AG04449 (cell line): Measurements from ENCODE around the gene LRP1.

Experiments
- CTCF ChIA-PET: fragments of 350-600 bp; formaldehyde crosslinking; extraction: SDS; loops from one replicate; lab custom pipeline; 2021; ENCODE audit warnings: antibody characterized with exemption; lab: Yijun Ruan, JAX
- POLR2A ChIA-PET: fragments of 400-600, 350-600 bp; formaldehyde crosslinking; extraction: SDS; loops from one replicate; lab custom pipeline; 2020; ENCODE audit warnings: antibody characterized with exemption, inconsistent platforms; lab: Yijun Ruan, JAX
- DNase-seq: peaks from one replicate; pipeline ENCODE4 v3.0.0-alpha.2; 2010; ENCODE audit warnings: low read depth, low spot score
- H3K4me3 ChIP-seq: 2 replicates; pipeline ENCODE4 v1.5.1; 2011; ENCODE audit warnings: low read depth, mild to moderate bottlenecking, control low read depth, low read length
- TF ChIP-seq, protein P1 (sequence below): IDR thresholded peaks from one replicate; pipeline ENCODE4 v1.5.1; 2011; ENCODE audit warnings: mild to moderate bottlenecking, moderate library complexity, low read length, control low read depth, inconsistent platforms; ENCODE audit not compliant: insufficient read depth; ENCODE audit errors: missing control alignments

Gene LRP1

DNA sequence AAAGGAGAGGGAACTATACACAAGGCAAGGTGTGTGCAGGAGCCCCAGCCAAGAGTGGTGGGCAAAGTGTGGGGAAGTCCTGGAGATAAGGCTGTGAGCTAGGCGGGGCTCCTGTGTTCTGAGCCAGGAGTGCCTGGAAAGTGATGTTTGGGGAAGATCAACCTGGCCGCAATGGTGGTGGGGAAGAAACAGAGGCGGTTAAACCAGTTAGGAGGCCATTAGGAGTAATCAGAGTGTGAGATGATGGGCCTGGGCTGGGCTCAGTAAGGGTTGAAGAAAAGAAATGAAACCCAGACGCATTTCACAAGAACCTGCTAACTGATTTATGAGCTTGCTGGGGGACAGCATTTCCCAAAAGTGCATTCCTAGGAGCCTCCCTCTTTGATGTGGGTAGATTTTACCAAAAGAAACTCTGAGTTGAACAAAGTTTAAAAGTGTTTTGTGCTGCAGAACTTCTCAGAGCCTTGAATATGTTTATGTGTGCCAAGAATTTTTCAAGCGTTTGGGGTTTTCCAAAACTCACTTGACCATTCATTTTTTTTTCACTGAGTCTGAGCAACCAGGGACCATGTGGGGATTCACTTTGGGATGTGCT, 53.4 kb downstream of the LRP1 start:
- no peak overlapping the region for H3K4me3 ChIP-seq
- DNase-seq: no peak
- TF ChIP-seq, protein P1, sequence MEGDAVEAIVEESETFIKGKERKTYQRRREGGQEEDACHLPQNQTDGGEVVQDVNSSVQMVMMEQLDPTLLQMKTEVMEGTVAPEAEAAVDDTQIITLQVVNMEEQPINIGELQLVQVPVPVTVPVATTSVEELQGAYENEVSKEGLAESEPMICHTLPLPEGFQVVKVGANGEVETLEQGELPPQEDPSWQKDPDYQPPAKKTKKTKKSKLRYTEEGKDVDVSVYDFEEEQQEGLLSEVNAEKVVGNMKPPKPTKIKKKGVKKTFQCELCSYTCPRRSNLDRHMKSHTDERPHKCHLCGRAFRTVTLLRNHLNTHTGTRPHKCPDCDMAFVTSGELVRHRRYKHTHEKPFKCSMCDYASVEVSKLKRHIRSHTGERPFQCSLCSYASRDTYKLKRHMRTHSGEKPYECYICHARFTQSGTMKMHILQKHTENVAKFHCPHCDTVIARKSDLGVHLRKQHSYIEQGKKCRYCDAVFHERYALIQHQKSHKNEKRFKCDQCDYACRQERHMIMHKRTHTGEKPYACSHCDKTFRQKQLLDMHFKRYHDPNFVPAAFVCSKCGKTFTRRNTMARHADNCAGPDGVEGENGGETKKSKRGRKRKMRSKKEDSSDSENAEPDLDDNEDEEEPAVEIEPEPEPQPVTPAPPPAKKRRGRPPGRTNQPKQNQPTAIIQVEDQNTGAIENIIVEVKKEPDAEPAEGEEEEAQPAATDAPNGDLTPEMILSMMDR: no peak
- CTCF ChIA-PET: interaction anchor here (0.7 to 26.2 kb wide), 14 partner anchors 8 to 113 kb away, joined by 3 to 874 read pairs (median 4); partner anchors contain the start of genes LRP1 and STAT6
- POLR2A ChIA-PET: interaction anchor here (0.7 kb wide), 1 partner anchor 41 kb away, joined by 4 read pairs; no protein-coding TSS in a partner anchor

GRCh38 chr12:57182918-57183575, 54.8 kb downstream of the LRP1 start:
- no peak for DNase-seq
- ChIA-PET CTCF (interaction anchor here (1.0 to 26.2 kb wide), 12 partner anchors 11 to 114 kb away, joined by 3 to 874 read pairs (median 6); partner anchors contain the start of genes LRP1 and STAT6), POLR2A (interaction anchor here (0.7 to 1.4 kb wide), 3 partner anchors 9 to 12 kb away, joined by 3 to 4 read pairs (median 4); no protein-coding TSS in a partner anchor)
- TF ChIP-seq, protein P1: peak; percentile 92
- no peak overlapping the region for H3K4me3 ChIP-seq

GRCh38 chr12:57183939-57184725, 55.8 kb downstream of the LRP1 start:
- TF ChIP-seq, protein P1: no peak
- ChIA-PET POLR2A (interaction anchor here (1.4 kb wide), 1 partner anchor 10 kb away, joined by 4 read pairs; no protein-coding TSS in a partner anchor), CTCF (interaction anchor here (0.8 to 26.2 kb wide), 13 partner anchors 12 to 115 kb away, joined by 3 to 874 read pairs (median 5); partner anchors contain the start of genes LRP1 and STAT6)
- no peak overlapping the region for H3K4me3 ChIP-seq
- no peak for DNase-seq

DNA sequence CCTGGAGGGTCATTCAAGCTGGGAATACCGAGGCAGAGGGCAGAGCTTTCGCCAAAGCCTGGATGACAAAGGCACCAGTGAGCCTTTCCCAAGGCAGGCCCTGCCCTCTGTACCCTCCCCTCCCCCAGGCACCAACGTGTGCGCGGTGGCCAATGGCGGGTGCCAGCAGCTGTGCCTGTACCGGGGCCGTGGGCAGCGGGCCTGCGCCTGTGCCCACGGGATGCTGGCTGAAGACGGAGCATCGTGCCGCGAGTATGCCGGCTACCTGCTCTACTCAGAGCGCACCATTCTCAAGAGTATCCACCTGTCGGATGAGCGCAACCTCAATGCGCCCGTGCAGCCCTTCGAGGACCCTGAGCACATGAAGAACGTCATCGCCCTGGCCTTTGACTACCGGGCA, 57.1 kb downstream of the LRP1 start:
- no peak for DNase-seq
- H3K4me3 ChIP-seq: no peak overlapping the region
- ChIA-PET POLR2A (interaction anchor here (0.7 to 1.4 kb wide), 3 partner anchors 9 to 17 kb away, joined by 3 to 4 read pairs (median 3); no protein-coding TSS in a partner anchor), CTCF (interaction anchor here (0.9 to 26.2 kb wide), 6 partner anchors 13 to 116 kb away, joined by 3 to 874 read pairs (median 18); partner anchors contain the start of genes LRP1 and STAT6)
- TF ChIP-seq, protein P1: no peak

- TF ChIP-seq, protein P1: no peak
- POLR2A ChIA-PET: interaction anchor here (0.7 to 1.4 kb wide), 4 partner anchors 8 to 74 kb away, joined by 3 to 5 read pairs (median 4); partner anchors contain the start of gene STAT6
- CTCF ChIA-PET: interaction anchor here (0.7 to 26.2 kb wide), 6 partner anchors 13 to 117 kb away, joined by 4 to 874 read pairs (median 6); partner anchors contain the start of gene LRP1
- DNase-seq: no peak
- H3K4me3 ChIP-seq: no peak overlapping the region
Observed at GRCh38 chr12:57185906-57186508, 57.7 kb downstream of the LRP1 start.
